ENCODE measurements around the gene ARHGEF11. TPM values are rescaled to one million over a fixed set of nuclear protein-coding genes. Genes with fewer than 3 reads are reported as not detected.

The ARHGEF11 gene
- total RNA-seq, 4 donors from 2014 or later, result 56.7 to 127 (median 89.9) TPM

GRCh38 chr1:156905176-156905575 is 140.4 kb downstream of the ARHGEF11 start:
- Histone ChIP-seq H3K9me3 (no peaks in the 10 kb centered on the region), H3K27ac (no peak overlapping the region), H3K4me1 (peaks cover 0 to 7% (median 0%) of the 10 kb centered on the region in 4 donors), H3K27me3 (no peaks in the 10 kb centered on the region), H3K4me3 (no peak overlapping the region), H3K36me3 (no peaks in the 10 kb centered on the region)
- DNase-seq, result no peak
- TF ChIP-seq CTCF (IDR thresholded peaks at IDR 0.05) (no peak), POLR2A (IDR thresholded peaks at IDR 0.05) (no peak)

- DNase-seq, result no peak
- TF ChIP-seq CTCF (IDR thresholded peaks at IDR 0.05), result no peak
- H3K36me3 ChIP-seq, result no peaks in the 10 kb centered on the region
- H3K4me3 ChIP-seq, result no peak overlapping the region
- no peak overlapping the region for H3K27ac ChIP-seq
- peaks cover 0 to 7% (median 0%) of the 10 kb centered on the region in 4 donors for H3K4me1 ChIP-seq
- no peaks in the 10 kb centered on the region for H3K9me3 ChIP-seq
- H3K27me3 ChIP-seq, result no peaks in the 10 kb centered on the region
These were observed 141.2 kb downstream of the ARHGEF11 start for GRCh38 chr1:156904187-156904959.

GRCh38 chr1:156903328-156904091 is 142.0 kb downstream of the ARHGEF11 start:
- TF ChIP-seq POLR2A (IDR thresholded peaks at IDR 0.05) (no peak), CTCF (IDR thresholded peaks at IDR 0.05) (no peak)
- Histone ChIP-seq H3K27ac (no peak overlapping the region), H3K36me3 (no peaks in the 10 kb centered on the region), H3K9me3 (no peaks in the 10 kb centered on the region), H3K27me3 (no peaks in the 10 kb centered on the region), H3K4me3 (no peak overlapping the region), H3K4me1 (peaks cover 0 to 7% (median 0%) of the 10 kb centered on the region in 4 donors)
- no peak for DNase-seq

GRCh38 chr1:156901966-156902915 is 143.3 kb downstream of the ARHGEF11 start:
- H3K9me3 ChIP-seq, result no peaks in the 10 kb centered on the region
- TF ChIP-seq CTCF (IDR thresholded peaks at IDR 0.05), result no peak
- TF ChIP-seq POLR2A (IDR thresholded peaks at IDR 0.05), result no peak
- no peaks in the 10 kb centered on the region for H3K36me3 ChIP-seq
- no peak overlapping the region for H3K4me3 ChIP-seq
- no peak for DNase-seq
- peaks cover 0 to 10% (median 0%) of the 10 kb centered on the region in 4 donors for H3K4me1 ChIP-seq
- no peaks in the 10 kb centered on the region for H3K27me3 ChIP-seq
- no peak overlapping the region for H3K27ac ChIP-seq

- no peaks in the 10 kb centered on the region for H3K27me3 ChIP-seq
- H3K4me1 ChIP-seq, result peaks cover 0 to 9% (median 0%) of the 10 kb centered on the region in 4 donors
- no peaks in the 10 kb centered on the region for H3K36me3 ChIP-seq
- H3K9me3 ChIP-seq, result no peaks in the 10 kb centered on the region
- no peak overlapping the region for H3K4me3 ChIP-seq
- no peak for DNase-seq
- TF ChIP-seq POLR2A (IDR thresholded peaks at IDR 0.05) (no peak), CTCF (IDR thresholded peaks at IDR 0.05) (no peak)
- H3K27ac ChIP-seq, result no peak overlapping the region
These were observed 144.0 kb downstream of the ARHGEF11 start for GRCh38 chr1:156901590-156901900.

Measured in Peyer's patch (tissue), 4 donors.